Common myeloid progenitor, CD34-positive (primary cell): ENCODE measurements around the gene ORM1.

Experiments
- CTCF ChIA-PET: fragments of 350-600 bp; sonication (Branson Sonifier 250); formaldehyde crosslinking; loops from one replicate; lab custom pipeline; 2021; ENCODE audit warnings: antibody characterized with exemption; lab: Charles Lee
- POLR2A ChIA-PET: fragments of 350-600 bp; sonication (Branson Sonifier 250); formaldehyde crosslinking; loops from one replicate; lab custom pipeline; 2021; ENCODE audit warnings: antibody characterized with exemption; lab: Charles Lee
- DNase-seq, 3 donors: peaks; one replicate each; pipeline versions ENCODE4 v3.0.0 to v3.0.0-alpha.2; 2013
- H3K27ac ChIP-seq, 2 experiments: 1 replicate in 1 of 2; 2 replicates in 1 of 2; pipeline ENCODE4 v1.7.0; 2013; ENCODE audit warnings: inconsistent platforms in 2 of 2, low read length in 2 of 2, mild to moderate bottlenecking in 2 of 2, low read depth in 1 of 2, moderate library complexity in 1 of 2; ENCODE audit not compliant: severe bottlenecking in 2 of 2, insufficient read depth in 1 of 2, poor library complexity in 1 of 2
- H3K27me3 ChIP-seq, 5 experiments: replicated peaks in 2 of 5; 1 replicate in 3 of 5; 2 replicates in 2 of 5; pipeline versions ENCODE4 v1.6.1 to v1.7.0; 2013; ENCODE audit warnings: low read length in 4 of 5, mild to moderate bottlenecking in 2 of 5, moderate library complexity in 2 of 5, inconsistent platforms in 1 of 5; ENCODE audit not compliant: insufficient read depth in 5 of 5, control insufficient read depth in 4 of 5
- H3K36me3 ChIP-seq, 4 experiments: 1 replicate in 2 of 4; 2 replicates in 2 of 4; pipeline versions ENCODE4 v1.6.1 to v1.7.0; 2013; ENCODE audit warnings: low read length in 3 of 4, control low read depth in 1 of 4, mild to moderate bottlenecking in 1 of 4; ENCODE audit not compliant: control insufficient read depth in 4 of 4, insufficient read depth in 4 of 4
- H3K4me1 ChIP-seq, 4 experiments: 1 replicate in 3 of 4; 2 replicates in 1 of 4; pipeline versions ENCODE4 v1.6.1 to v1.7.1; 2013; ENCODE audit warnings: low read length in 3 of 4, mild to moderate bottlenecking in 3 of 4, control low read depth in 1 of 4, inconsistent platforms in 1 of 4, moderate library complexity in 1 of 4; ENCODE audit not compliant: control insufficient read depth in 4 of 4, insufficient read depth in 4 of 4; ENCODE audit errors: control extremely low read depth in 1 of 4
- H3K4me3 ChIP-seq, 7 experiments: 1 replicate in 4 of 7; 2 replicates in 3 of 7; pipeline versions ENCODE4 v1.5.1 to v1.7.0; 2013; ENCODE audit warnings: mild to moderate bottlenecking in 7 of 7, low read length in 6 of 7, moderate library complexity in 6 of 7, inconsistent platforms in 2 of 7, low read depth in 2 of 7, control low read depth in 1 of 7; ENCODE audit not compliant: insufficient read depth in 4 of 7, control insufficient read depth in 1 of 7; ENCODE audit errors: extremely low read depth in 1 of 7
- H3K9me3 ChIP-seq, 5 experiments: 1 replicate in 4 of 5; 2 replicates in 1 of 5; pipeline versions ENCODE4 v1.6.1 to v1.7.1; 2013; ENCODE audit warnings: low read length in 4 of 5, mild to moderate bottlenecking in 2 of 5, inconsistent platforms in 1 of 5, low read depth in 1 of 5, moderate library complexity in 1 of 5; ENCODE audit not compliant: control insufficient read depth in 4 of 5, insufficient read depth in 2 of 5; ENCODE audit errors: control extremely low read depth in 1 of 5
- WGBS: methylation state at CpG from one replicate; pipeline ENCODE4 v1.1.5; 2013; ENCODE audit not compliant: insufficient coverage; 5-methylcytosine and 5-hydroxymethylcytosine counted together

Gene ORM1

GRCh38 chr9:114336699-114337395, 13.9 kb downstream of the ORM1 start:
- H3K27ac ChIP-seq = no peak overlapping the region
- peaks cover 0 to 3% (median 0%) of the 10 kb centered on the region in 5 experiments for H3K9me3 ChIP-seq
- H3K27me3 ChIP-seq = no peaks in the 10 kb centered on the region
- no peak for DNase-seq
- H3K4me3 ChIP-seq = no peak overlapping the region
- 96% methylated on average over 17 of the region's 23 CpGs for WGBS
- ChIA-PET POLR2A (no interaction called here), CTCF (interaction anchor here (0.9 to 5.9 kb wide), 3 partner anchors 16 to 69 kb away, joined by 3 to 41 read pairs (median 4); no protein-coding TSS in a partner anchor)
- peaks cover 19 to 75% (median 57%) of the 10 kb centered on the region in 4 experiments for H3K36me3 ChIP-seq
- peaks cover 0 to 9% (median 0%) of the 10 kb centered on the region in 4 experiments for H3K4me1 ChIP-seq

DNA sequence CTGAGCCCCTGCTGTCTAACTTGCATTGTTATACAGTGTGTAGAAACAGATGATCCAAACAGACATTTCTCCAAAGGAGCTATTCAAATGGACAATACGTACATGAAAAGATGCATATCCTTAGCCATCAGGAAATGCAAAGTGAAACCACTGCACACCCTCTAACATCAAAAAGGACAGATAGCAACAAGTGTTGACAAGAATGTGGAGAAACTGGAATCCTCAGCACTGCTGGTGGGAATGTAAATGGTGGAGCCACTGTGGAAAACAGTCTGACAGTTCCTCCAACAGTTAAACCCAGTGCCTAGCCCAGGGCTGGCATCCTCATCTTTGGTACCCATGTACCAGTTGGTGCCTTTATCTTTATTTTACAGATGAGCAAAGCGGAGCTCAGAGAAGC, 15.3 kb downstream of the ORM1 start:
- CTCF ChIA-PET = interaction anchor here (0.6 to 5.9 kb wide), 13 partner anchors 22 to 316 kb away, joined by 3 to 41 read pairs (median 5); partner anchors contain the start of gene AKNA
- Histone ChIP-seq H3K4me1 (peaks cover 0 to 9% (median 0%) of the 10 kb centered on the region in 4 experiments), H3K27ac (no peak overlapping the region), H3K4me3 (no peak overlapping the region), H3K36me3 (peaks cover 26 to 87% (median 67%) of the 10 kb centered on the region in 4 experiments), H3K9me3 (peaks cover 0 to 3% (median 0%) of the 10 kb centered on the region in 5 experiments), H3K27me3 (no peaks in the 10 kb centered on the region)
- WGBS = 100% methylated on average over 1 of the region's 2 CpGs
- POLR2A ChIA-PET = no interaction called here
- no peak for DNase-seq

- CTCF ChIA-PET = interaction anchor here (0.7 to 5.9 kb wide), 15 partner anchors 11 to 315 kb away, joined by 3 to 41 read pairs (median 4); partner anchors contain the start of gene AKNA
- no peak overlapping the region for H3K27ac ChIP-seq
- H3K9me3 ChIP-seq = peaks cover 0 to 3% (median 0%) of the 10 kb centered on the region in 5 experiments
- H3K27me3 ChIP-seq = no peaks in the 10 kb centered on the region
- H3K36me3 ChIP-seq = peaks cover 31 to 98% (median 78%) of the 10 kb centered on the region in 4 experiments
- peaks cover 0 to 9% (median 0%) of the 10 kb centered on the region in 4 experiments for H3K4me1 ChIP-seq
- WGBS = 88% methylated on average over 13 of the region's 16 CpGs
- peak; percentile 39 to 52 (median 50) for DNase-seq
- POLR2A ChIA-PET = no interaction called here
- no peak overlapping the region for H3K4me3 ChIP-seq
Measured at GRCh38 chr9:114339130-114339908, 16.4 kb downstream of the ORM1 start.

GRCh38 chr9:114341152-114341830, 18.4 kb downstream of the ORM1 start:
- Histone ChIP-seq H3K27ac (no peak overlapping the region), H3K4me1 (peaks cover 0 to 9% (median 0%) of the 10 kb centered on the region in 4 experiments), H3K36me3 (peaks cover 33 to 99% (median 82%) of the 10 kb centered on the region in 4 experiments), H3K27me3 (no peaks in the 10 kb centered on the region), H3K4me3 (no peak overlapping the region), H3K9me3 (no peaks in the 10 kb centered on the region)
- no peak for DNase-seq
- ChIA-PET POLR2A (no interaction called here), CTCF (interaction anchor here (1.0 to 5.9 kb wide), 5 partner anchors 10 to 166 kb away, joined by 3 to 41 read pairs (median 4); partner anchors contain the start of gene AKNA)
- 90% methylated on average over 6 of the region's 12 CpGs for WGBS

DNA sequence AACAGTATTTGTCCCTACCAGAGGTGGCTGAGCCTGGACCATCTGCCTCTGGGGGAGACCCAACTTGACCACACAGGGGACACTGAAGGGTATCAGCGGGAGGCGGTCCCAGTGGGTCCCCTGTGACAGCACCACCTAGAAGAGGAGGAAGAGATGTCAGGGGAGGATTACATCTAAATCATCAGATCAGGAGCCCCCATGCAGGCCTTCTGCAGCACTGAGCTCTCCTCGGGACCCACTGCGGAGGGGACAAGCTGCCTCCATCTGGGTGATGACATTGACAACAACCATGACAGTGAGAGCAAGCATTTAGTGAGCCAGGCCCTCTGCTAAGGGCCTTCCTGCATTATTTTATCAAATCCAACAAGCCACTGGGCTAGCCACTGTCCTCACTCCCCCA, 19.1 kb downstream of the ORM1 start:
- H3K27me3 ChIP-seq = no peaks in the 10 kb centered on the region
- 97% methylated on average over 4 of the region's 4 CpGs for WGBS
- peaks cover 0 to 9% (median 0%) of the 10 kb centered on the region in 4 experiments for H3K4me1 ChIP-seq
- H3K27ac ChIP-seq = no peak overlapping the region
- no peak for DNase-seq
- H3K36me3 ChIP-seq = peaks cover 36 to 99% (median 85%) of the 10 kb centered on the region in 4 experiments
- H3K4me3 ChIP-seq = no peak overlapping the region
- no peaks in the 10 kb centered on the region for H3K9me3 ChIP-seq
- CTCF ChIA-PET = interaction anchor here (1.1 to 5.9 kb wide), 2 partner anchors 45 to 63 kb away, joined by 3 to 41 read pairs; partner anchors contain the start of gene AKNA
- POLR2A ChIA-PET = no interaction called here

GRCh38 chr9:114342755-114343440, 20.0 kb downstream of the ORM1 start:
- no peak overlapping the region for H3K27ac ChIP-seq
- POLR2A ChIA-PET = no interaction called here
- CTCF ChIA-PET = no interaction called here

More at GRCh38 chr9:114342755-114343440, 20.0 kb downstream of the ORM1 start:
- Histone ChIP-seq H3K4me1 (peaks cover 0 to 9% (median 0%) of the 10 kb centered on the region in 4 experiments), H3K27me3 (no peaks in the 10 kb centered on the region), H3K9me3 (no peaks in the 10 kb centered on the region), H3K4me3 (no peak overlapping the region), H3K36me3 (peaks cover 33 to 97% (median 82%) of the 10 kb centered on the region in 4 experiments)
- DNase-seq = no peak
- 97% methylated on average over 2 of the region's 5 CpGs for WGBS
